ENCODE results near the gene COX8C.
"Not testable (repeated sequence)": the region's sequence is repeated elsewhere in the genome, so short reads cannot be mapped to it uniquely, and the experiment has no call there.

The COX8C gene

GRCh38 chr14:93319958-93320357 lies 27.0 kb upstream of the COX8C start:
- no peak for DNase-seq (ENCODE audit: extremely low read depth in 1 of 2, low read depth in 1 of 2)

GRCh38 chr14:93320489-93320888 lies 26.5 kb upstream of the COX8C start:
- no peak for DNase-seq (ENCODE audit: extremely low read depth in 1 of 2, low read depth in 1 of 2)

- no peak for DNase-seq (ENCODE audit: extremely low read depth in 1 of 2, low read depth in 1 of 2)
Observed at GRCh38 chr14:93322929-93323599, 23.9 kb upstream of the COX8C start.

GRCh38 chr14:93323600-93324174 lies 23.3 kb upstream of the COX8C start:
- DNase-seq (ENCODE audit: extremely low read depth in 1 of 2, low read depth in 1 of 2), result no peak

GRCh38 chr14:93326196-93326595 lies 20.8 kb upstream of the COX8C start:
- DNase-seq (ENCODE audit: extremely low read depth in 1 of 2, low read depth in 1 of 2), result no peak

- no peak for DNase-seq (ENCODE audit: extremely low read depth in 1 of 2, low read depth in 1 of 2)
Observed at GRCh38 chr14:93328546-93328945, 18.4 kb upstream of the COX8C start.

- DNase-seq (ENCODE audit: extremely low read depth in 1 of 2, low read depth in 1 of 2), result no peak
Observed at GRCh38 chr14:93329965-93330608, 16.9 kb upstream of the COX8C start.

- DNase-seq (ENCODE audit: extremely low read depth in 1 of 2, low read depth in 1 of 2), result no peak
Observed at GRCh38 chr14:93330609-93331000, 16.4 kb upstream of the COX8C start.

GRCh38 chr14:93331002-93331727 lies 15.8 kb upstream of the COX8C start:
- no peak for DNase-seq (ENCODE audit: extremely low read depth in 1 of 2, low read depth in 1 of 2)

- no peak for DNase-seq (ENCODE audit: extremely low read depth in 1 of 2, low read depth in 1 of 2)
Observed at GRCh38 chr14:93331728-93332396, 15.1 kb upstream of the COX8C start.

- DNase-seq (ENCODE audit: extremely low read depth in 1 of 2, low read depth in 1 of 2), result peak in 1 of 2 donors; percentile 13
Observed at GRCh38 chr14:93332397-93332852, 14.6 kb upstream of the COX8C start.

- DNase-seq (ENCODE audit: extremely low read depth in 1 of 2, low read depth in 1 of 2), result peak; percentile 90 to 92
Observed at GRCh38 chr14:93332853-93333630, 13.9 kb upstream of the COX8C start, which contains the start of gene BTBD7. Gene BTBD7 (minus strand): TSS chr14:93333036. CDS start chr14:93296051, 36,985 bp downstream.

- no peak for DNase-seq (ENCODE audit: extremely low read depth in 1 of 2, low read depth in 1 of 2)
Observed at GRCh38 chr14:93333631-93334103, 13.3 kb upstream of the COX8C start.

- DNase-seq (ENCODE audit: extremely low read depth in 1 of 2, low read depth in 1 of 2), result no peak
Observed at GRCh38 chr14:93337143-93337753, 9.7 kb upstream of the COX8C start.

- DNase-seq (ENCODE audit: extremely low read depth in 1 of 2, low read depth in 1 of 2), result no peak
Observed at GRCh38 chr14:93337884-93338283, 9.1 kb upstream of the COX8C start.

- DNase-seq (ENCODE audit: extremely low read depth in 1 of 2, low read depth in 1 of 2), result no peak
Observed at GRCh38 chr14:93343266-93343665, 3.7 kb upstream of the COX8C start.

GRCh38 chr14:93343797-93344196 lies 3.2 kb upstream of the COX8C start:
- DNase-seq (ENCODE audit: extremely low read depth in 1 of 2, low read depth in 1 of 2), result no peak

GRCh38 chr14:93347850-93348249 lies 868 bp downstream of the COX8C start:
- no peak for DNase-seq (ENCODE audit: extremely low read depth in 1 of 2, low read depth in 1 of 2)

GRCh38 chr14:93348292-93348691 lies 1.3 kb downstream of the COX8C start:
- DNase-seq (ENCODE audit: extremely low read depth in 1 of 2, low read depth in 1 of 2), result no peak

- not testable (repeated sequence) for DNase-seq (ENCODE audit: extremely low read depth in 1 of 2, low read depth in 1 of 2)
Observed at GRCh38 chr14:93354873-93355272, 7.9 kb downstream of the COX8C start.

Measured in activated CD8-positive, alpha-beta memory T cell treated with anti-CD3 and anti-CD28 coated beads for 1 hour (primary cell).